ENCODE results near the gene DNMT3B. TPM values are rescaled to one million over a fixed set of nuclear protein-coding genes. Genes with fewer than 3 reads are reported as not detected.

DNMT3B gene
- total RNA-seq, 2 donors from 2014 or later, result 0.84 to 2.2 TPM

- no peak for ATAC-seq
- Mint-ChIP-seq H3K27ac (no peak overlapping the region), H3K9me3 (no peaks in the 10 kb centered on the region), H3K36me3 (no peaks in the 10 kb centered on the region)
- DNase-seq (ENCODE audit: low spot score in 2 of 2), result no peak
Measured at GRCh38 chr20:32803092-32803491, 40.9 kb downstream of the DNMT3B start.

DNA sequence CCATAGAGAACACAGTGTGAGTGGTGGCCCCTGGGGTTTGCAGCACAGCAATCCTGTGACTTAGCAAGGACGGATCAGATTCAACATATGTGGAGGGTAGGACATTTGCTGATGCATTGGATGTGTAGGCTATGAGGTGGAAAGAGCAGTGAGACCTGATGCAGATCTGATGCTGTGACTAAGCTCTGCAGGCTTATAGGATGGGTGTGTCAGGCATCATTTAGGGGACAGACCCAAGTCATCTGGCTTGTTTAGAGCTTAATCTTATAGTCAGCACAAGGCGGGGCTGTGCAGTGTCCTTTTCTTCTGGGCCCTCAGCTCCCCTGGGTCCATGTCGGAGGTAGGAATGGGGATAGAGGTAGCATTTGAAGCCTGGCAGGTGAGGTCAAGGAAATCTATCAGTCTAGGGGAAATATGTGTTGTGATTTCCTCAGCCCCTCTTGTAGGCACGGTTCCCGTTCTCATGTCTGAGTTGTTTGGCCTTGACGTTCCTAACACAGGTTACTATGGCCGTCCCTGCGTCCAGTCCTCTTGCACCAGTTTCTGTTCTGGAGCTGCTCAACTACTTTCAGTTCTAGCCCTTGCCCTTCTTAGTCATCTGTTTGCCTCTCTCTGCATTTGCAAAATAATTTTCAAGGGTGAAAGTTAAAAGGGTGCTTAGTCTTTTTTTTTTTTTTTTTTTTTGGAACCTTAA lies 42.0 kb downstream of the DNMT3B start:
- H3K36me3 Mint-ChIP-seq, result no peaks in the 10 kb centered on the region
- no peak for DNase-seq (ENCODE audit: low spot score in 2 of 2)
- H3K27ac Mint-ChIP-seq, result no peak overlapping the region

DNA sequence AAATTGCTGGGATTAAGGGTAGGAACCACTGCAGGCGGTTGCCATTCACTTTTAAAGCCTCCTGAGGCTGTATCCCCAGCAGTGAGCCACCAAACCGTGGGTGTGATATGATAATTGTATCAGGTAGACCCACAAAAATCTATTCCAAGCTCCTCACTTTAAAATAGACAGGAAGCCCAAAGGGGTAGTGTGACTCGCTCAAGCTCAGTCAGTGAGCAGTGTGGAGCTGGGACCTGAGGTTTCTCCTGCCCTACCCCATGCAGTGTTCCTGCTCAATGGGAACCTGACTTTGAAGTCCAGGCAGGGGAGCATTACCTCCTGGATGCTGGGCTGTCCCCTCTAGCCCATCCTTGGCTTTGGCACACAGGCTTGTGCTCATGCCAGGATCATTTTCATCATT lies 42.6 kb downstream of the DNMT3B start:
- no peaks in the 10 kb centered on the region for H3K36me3 Mint-ChIP-seq
- no peak overlapping the region for H3K27ac Mint-ChIP-seq
- ATAC-seq, result no peak
- no peaks in the 10 kb centered on the region for H3K9me3 Mint-ChIP-seq
- no peak for DNase-seq (ENCODE audit: low spot score in 2 of 2)

More for the DNA sequence above, 42.0 kb downstream of the DNMT3B start:
- no peak for ATAC-seq
- no peaks in the 10 kb centered on the region for H3K9me3 Mint-ChIP-seq

DNA sequence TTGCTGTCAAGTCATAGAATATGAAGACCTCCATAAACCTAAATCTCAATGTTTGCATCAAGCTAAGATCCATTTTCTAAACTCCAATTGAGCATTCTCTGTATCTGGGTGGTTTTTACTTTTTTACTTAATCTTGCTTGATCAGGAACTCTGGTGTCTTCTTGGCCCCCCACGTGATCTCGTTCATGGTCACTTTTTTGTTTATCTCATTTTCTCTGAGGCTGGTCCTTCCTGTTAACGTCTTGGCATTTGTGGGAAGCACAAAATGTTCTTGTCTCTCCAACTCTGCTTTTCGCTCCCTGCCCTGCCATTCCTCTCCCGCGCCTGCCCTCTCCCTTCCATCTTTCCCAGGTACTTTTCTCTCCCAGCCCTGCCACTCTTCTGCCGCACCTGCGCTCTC lies 43.5 kb downstream of the DNMT3B start:
- Mint-ChIP-seq H3K27ac (no peak overlapping the region), H3K36me3 (no peaks in the 10 kb centered on the region), H3K9me3 (no peaks in the 10 kb centered on the region)
- ATAC-seq, result no peak
- DNase-seq (ENCODE audit: low spot score in 2 of 2), result no peak

DNA sequence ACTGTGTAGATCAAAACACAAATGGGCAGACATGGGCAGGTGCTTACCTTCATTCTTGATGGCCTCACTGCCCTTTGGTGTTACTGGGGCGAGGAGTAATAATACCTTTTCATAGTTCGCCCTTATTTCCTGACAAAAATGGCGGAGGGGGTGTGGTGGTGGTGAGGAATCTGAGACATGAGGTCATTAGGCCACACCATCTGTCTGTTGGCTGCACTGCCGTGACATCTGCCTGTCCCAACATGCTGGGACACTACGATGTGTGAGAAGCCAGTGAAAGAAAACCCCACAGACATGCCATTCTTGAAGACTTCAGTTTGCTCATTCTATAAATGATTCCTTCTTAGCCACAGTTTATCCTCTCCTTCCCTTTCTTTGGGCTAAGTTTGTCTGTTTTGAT lies 44.2 kb downstream of the DNMT3B start:
- ATAC-seq, result no peak
- H3K27ac Mint-ChIP-seq, result no peak overlapping the region

GRCh38 chr20:32807706-32808105 lies 45.5 kb downstream of the DNMT3B start:
- DNase-seq (ENCODE audit: low spot score in 2 of 2) (no peak), ATAC-seq (no peak)
- Mint-ChIP-seq H3K36me3 (no peaks in the 10 kb centered on the region), H3K27ac (no peak overlapping the region), H3K9me3 (no peaks in the 10 kb centered on the region)

More for the DNA sequence above, 44.2 kb downstream of the DNMT3B start:
- H3K36me3 Mint-ChIP-seq, result no peaks in the 10 kb centered on the region
- H3K9me3 Mint-ChIP-seq, result no peaks in the 10 kb centered on the region
- no peak for DNase-seq (ENCODE audit: low spot score in 2 of 2)

- H3K9me3 Mint-ChIP-seq, result no peaks in the 10 kb centered on the region
- no peak for ATAC-seq
- no peak for DNase-seq (ENCODE audit: low spot score in 2 of 2)
- no peak overlapping the region for H3K27ac Mint-ChIP-seq
- no peaks in the 10 kb centered on the region for H3K36me3 Mint-ChIP-seq
Measured at GRCh38 chr20:32808438-32808837, 46.3 kb downstream of the DNMT3B start.

GRCh38 chr20:32809907-32810306 lies 47.7 kb downstream of the DNMT3B start:
- no peak for DNase-seq (ENCODE audit: low spot score in 2 of 2)
- Mint-ChIP-seq H3K36me3 (no peaks in the 10 kb centered on the region), H3K27ac (no peak overlapping the region), H3K9me3 (no peaks in the 10 kb centered on the region)
- no peak for ATAC-seq

GRCh38 chr20:32810941-32811340 lies 48.8 kb downstream of the DNMT3B start:
- ATAC-seq (no peak), DNase-seq (ENCODE audit: low spot score in 2 of 2) (no peak)
- H3K9me3 Mint-ChIP-seq, result no peaks in the 10 kb centered on the region
- H3K36me3 Mint-ChIP-seq, result no peaks in the 10 kb centered on the region
- no peak overlapping the region for H3K27ac Mint-ChIP-seq

GRCh38 chr20:32811886-32812285 lies 49.7 kb downstream of the DNMT3B start:
- Mint-ChIP-seq H3K9me3 (no peaks in the 10 kb centered on the region), H3K36me3 (no peaks in the 10 kb centered on the region), H3K27ac (no peak overlapping the region)
- DNase-seq (ENCODE audit: low spot score in 2 of 2) (no peak), ATAC-seq (no peak)

DNA sequence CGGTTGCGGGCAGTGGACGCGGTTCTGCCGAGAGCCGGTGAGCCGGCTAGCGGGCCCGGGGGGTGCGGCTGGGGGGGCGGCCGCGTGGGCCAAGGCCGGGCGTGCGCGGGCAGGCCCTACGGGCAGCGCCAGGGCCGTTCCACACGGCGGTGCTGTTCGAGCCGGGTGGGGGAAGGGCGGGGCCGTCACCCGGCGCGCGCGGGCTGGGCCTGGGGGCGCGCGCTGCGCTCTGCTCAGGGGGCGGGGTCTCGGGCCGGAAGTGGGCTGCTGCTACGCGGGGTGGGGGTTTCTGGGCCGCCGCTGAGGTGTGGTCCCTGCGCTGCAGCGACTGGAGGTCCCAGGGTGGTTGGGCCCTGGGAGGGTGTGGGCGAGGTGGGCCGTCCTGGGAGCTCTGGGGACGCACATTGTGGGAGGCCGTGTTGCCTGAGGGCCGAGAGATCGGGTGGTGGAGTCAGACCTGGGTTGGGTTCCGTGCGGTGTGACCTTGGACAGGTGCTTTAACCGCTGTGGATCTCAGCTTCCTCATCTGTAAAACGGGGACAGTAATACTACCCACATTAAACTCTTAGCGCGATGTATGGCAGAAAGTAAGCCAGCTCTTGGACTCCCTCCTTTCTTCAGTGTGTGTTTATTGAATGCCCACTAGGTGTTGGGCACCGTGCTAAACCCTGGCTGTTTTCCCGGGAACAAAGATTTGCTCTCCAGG lies 58.0 kb downstream of the DNMT3B start:
- H3K36me3 Mint-ChIP-seq, result peaks cover 11 to 19% of the 10 kb centered on the region in 2 donors
- DNase-seq (ENCODE audit: low spot score in 2 of 2), result peak in 1 of 2 donors; percentile 71

DNA sequence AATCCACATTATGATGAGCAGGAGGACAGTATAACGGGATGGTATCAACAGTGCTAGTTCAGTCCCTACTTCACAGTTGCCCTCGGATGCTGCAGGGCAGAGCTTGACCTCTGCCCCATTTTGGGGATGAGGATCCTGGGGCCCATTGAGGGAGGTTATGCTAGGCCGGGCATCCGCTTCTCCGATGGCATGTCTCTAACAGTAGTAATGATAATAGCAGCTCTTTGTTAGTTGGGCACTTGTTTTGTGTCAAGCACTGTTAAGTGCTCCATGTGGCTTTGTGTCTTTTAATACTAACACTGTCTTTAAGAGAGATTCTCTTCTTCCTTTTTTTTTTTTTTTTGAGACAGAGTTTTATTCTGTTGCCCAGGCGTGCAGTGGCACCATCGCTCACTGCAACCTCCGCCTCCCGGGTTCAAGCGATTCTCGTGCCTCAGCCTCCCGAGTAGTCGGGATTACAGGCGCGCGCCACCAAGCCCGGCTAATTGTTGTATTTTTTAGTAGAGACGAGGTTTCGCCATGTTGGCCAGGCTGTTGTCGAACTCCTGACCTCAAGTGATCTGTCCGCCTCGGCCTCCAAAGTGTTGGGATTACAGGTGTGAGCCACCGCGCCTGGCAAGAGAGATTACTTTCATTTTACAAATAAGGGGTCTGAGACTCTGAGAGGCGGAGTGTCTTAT lies 58.7 kb downstream of the DNMT3B start:
- H3K36me3 Mint-ChIP-seq, result peaks cover 11 to 19% of the 10 kb centered on the region in 2 donors
- no peaks in the 10 kb centered on the region for H3K9me3 Mint-ChIP-seq
- H3K27ac Mint-ChIP-seq, result peak overlapping the region; percentile 94 to 97
- no peak for ATAC-seq
- DNase-seq (ENCODE audit: low spot score in 2 of 2), result no peak

More for the DNA sequence above, 58.0 kb downstream of the DNMT3B start:
- no peaks in the 10 kb centered on the region for H3K9me3 Mint-ChIP-seq
- ATAC-seq, result peak; percentile 73 to 84
- peak overlapping the region; percentile 94 to 97 for H3K27ac Mint-ChIP-seq

- Mint-ChIP-seq H3K27ac (no peak overlapping the region), H3K9me3 (no peaks in the 10 kb centered on the region), H3K36me3 (peaks cover 11 to 25% of the 10 kb centered on the region in 2 donors)
- no peak for DNase-seq (ENCODE audit: low spot score in 2 of 2)
- no peak for ATAC-seq
Measured at GRCh38 chr20:32822225-32822624, 60.0 kb downstream of the DNMT3B start.

- DNase-seq (ENCODE audit: low spot score in 2 of 2) (no peak), ATAC-seq (peak in 1 of 2 donors; percentile 16)
- peak overlapping the region in 1 of 2 donors; percentile 66 for H3K27ac Mint-ChIP-seq
- H3K9me3 Mint-ChIP-seq, result no peaks in the 10 kb centered on the region
- H3K36me3 Mint-ChIP-seq, result peaks cover 15 to 26% of the 10 kb centered on the region in 2 donors
Measured at GRCh38 chr20:32823078-32823477, 60.9 kb downstream of the DNMT3B start.

DNA sequence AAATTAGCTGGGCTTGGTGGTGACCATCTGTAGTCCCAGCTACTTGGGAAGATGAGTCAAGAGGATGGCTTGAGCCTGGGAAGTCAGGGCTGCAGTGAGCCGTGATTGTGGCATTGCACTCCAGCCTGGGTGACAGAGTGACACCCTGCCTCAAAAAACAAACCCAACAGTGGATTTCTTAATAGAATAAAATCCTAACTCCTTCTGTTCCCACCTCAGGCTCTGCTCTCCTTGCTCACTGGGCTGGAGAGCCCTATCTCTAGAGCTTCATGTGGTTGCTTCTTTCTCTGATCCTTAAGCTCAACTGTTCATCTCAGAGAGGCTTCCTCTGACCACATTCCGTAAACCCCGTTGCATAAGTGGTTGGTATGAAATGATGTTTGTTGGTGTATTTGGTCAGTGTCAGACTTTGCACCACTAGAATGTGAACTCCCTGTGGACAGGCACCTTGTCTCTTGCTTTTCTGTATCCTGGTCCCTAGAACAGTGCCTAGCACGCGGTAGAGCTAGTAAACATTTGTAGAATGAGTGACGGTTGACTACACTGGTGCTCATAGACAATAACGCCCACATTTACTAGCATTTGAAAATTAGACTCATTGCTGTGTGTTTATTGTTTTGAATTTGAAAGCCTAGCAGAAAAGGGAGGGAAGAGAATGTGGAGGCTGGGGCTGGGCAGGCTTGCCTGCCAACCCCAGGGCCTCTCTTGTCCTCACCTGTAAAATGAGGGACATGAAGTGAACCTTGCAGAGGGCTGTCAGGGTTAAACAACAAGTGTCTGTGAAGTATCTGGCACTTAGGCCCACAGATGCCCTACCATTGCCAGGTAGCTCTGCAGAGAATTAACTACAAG lies 61.8 kb downstream of the DNMT3B start:
- H3K9me3 Mint-ChIP-seq, result no peaks in the 10 kb centered on the region
- peaks cover 18 to 33% of the 10 kb centered on the region in 2 donors for H3K36me3 Mint-ChIP-seq
- DNase-seq (ENCODE audit: low spot score in 2 of 2) (no peak), ATAC-seq (no peak)
- peak overlapping the region; percentile 32 to 83 for H3K27ac Mint-ChIP-seq

DNA sequence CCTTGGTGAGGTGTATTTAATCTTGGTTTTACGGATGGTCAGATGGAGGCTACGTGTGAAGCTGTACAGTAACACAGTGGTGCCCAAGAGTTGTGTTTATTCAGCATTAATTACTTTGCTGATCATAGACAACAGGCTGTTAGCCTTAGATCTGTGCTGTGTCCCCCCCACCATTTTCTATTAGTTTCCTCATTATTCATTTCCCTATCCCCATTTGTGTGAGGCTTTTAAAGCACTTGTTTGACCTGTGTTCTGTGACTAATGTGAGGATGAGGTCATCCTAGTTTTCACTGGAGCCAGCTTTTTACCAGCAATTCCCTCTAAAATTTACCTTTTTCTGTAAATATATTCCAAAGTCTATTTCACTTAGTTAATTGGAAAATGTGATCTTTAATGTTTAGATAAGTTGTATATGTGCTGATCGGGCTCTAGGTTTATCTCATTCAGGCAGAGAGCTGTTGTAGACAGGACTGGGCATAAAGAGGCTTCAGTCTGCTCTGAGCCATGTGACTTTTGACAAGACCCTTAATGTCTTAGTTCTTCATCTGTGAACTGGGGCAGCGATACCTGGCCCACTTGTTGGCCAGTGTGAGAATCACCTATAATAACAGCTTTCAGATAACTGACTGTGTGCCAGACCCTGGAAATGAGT lies 66.0 kb downstream of the DNMT3B start:
- ATAC-seq, result no peak
- H3K27ac Mint-ChIP-seq, result no peak overlapping the region
- peaks cover 6 to 56% of the 10 kb centered on the region in 2 donors for H3K36me3 Mint-ChIP-seq
- peaks cover 0 to 6% of the 10 kb centered on the region in 2 donors for H3K9me3 Mint-ChIP-seq
- DNase-seq (ENCODE audit: low spot score in 2 of 2), result no peak

Measured in activated naive CD4-positive, alpha-beta T cell treated with anti-CD3 and anti-CD28 coated beads, Interleukin-2, amount 50 U/mL, for 72 hours (primary cell).